NCI-H446 (cell line): ENCODE results near the gene NUP50.

ENCODE experiments used
- DNase-seq, 2 experiments: peaks; one replicate each; lab custom pipeline; 2025; lab: John Stamatoyannopoulos, UW

Gene NUP50

DNA sequence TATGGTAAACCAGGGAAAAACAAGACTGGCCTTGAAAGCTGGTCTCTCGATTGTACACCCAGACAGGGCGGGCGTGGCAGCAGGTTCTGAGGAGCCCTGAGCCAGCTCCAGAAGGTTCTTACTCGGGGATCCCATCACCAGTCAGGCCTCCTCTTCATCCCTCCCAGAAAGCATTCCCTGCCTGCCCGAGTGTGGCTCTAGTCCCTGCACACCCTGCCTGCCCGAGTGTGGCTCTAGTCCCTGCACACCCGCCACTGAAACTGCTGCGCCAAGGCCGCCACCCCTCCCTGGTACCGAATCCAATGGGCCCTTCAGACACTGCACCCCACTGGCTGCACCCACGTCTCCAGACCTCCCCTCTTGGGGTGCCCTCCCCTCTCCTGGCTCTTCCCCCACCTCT, 46.9 kb downstream of the NUP50 start:
- DNase-seq: no peak

DNA sequence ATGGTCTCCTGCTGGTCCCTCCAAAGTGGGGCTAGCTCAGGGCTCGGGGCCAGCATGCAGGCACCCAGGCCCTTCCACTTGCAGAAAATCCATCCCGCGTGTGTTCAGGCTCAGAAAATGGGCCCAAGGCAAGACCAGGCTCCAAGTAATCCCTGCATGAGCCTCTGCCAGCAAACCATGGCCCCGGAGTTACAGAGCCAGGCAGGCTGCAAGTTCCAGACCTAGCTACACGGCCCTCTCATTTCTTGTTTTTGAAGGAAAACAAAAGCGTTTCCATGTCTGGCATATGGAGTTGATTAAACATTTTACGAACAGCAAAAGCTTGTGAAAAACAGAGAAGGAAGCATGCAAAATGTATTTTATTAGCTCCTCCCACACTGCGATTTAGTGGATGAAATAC, 47.3 kb downstream of the NUP50 start:
- DNase-seq: no peak

DNA sequence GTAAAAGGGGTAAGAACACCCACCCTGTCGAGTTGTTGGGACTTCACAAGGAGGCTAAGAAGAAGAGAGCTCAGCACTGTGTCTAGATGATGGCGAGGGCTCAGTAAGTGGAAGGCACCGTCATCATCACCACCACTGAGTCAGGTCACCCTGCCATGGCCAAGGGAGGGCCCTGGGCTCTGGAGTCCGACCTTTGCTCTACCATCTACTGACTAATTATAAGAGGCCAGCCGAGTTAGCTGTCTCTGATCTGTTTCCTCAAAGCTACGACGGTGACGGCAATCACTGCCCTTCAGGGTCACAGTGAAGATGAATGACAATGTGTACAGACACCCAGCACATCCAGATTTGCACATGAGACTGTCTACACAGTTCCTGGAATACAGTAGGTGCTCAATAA, 47.7 kb downstream of the NUP50 start:
- DNase-seq: no peak

DNA sequence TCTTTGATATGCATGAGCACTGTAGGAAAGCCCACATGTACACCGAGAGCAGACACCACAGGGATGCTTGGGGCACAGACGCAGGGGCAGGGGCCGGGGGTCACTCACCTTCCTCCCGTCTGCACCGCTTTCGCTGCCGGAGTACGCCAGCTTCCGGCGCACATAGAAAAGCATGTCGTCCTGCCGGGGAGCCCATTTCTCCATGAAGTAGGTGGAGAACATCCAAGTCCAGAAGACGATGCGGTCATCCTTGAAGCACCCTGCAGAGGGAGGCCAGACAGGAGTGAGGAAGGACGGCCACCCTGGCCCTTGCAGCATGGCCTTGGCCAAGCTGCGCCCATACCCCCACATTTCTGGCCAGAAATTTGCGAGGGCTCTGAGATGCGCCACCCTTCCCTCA, 48.1 kb downstream of the NUP50 start:
- DNase-seq: no peak

DNA sequence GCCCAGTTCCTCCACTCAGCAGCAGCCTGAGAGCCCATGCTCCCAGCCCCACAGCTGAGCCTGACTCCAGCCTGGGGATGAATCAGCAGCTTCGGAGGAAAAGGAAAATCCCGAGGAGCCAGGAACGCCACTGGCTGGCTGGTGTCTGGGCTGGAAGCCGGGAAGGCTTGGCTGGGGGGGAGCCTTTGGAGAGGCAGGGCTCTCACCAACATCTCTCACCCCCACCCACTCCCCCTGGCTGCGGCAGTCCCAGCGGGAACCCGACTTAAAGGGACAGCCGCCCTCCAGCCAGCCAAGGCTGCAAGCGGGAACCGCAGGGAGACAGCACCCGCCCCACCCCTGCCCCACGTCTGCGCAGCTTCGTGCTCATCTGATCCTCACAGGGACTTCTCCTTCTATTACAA, 48.6 kb downstream of the NUP50 start:
- peak; percentile 50 to 81 for DNase-seq

DNA sequence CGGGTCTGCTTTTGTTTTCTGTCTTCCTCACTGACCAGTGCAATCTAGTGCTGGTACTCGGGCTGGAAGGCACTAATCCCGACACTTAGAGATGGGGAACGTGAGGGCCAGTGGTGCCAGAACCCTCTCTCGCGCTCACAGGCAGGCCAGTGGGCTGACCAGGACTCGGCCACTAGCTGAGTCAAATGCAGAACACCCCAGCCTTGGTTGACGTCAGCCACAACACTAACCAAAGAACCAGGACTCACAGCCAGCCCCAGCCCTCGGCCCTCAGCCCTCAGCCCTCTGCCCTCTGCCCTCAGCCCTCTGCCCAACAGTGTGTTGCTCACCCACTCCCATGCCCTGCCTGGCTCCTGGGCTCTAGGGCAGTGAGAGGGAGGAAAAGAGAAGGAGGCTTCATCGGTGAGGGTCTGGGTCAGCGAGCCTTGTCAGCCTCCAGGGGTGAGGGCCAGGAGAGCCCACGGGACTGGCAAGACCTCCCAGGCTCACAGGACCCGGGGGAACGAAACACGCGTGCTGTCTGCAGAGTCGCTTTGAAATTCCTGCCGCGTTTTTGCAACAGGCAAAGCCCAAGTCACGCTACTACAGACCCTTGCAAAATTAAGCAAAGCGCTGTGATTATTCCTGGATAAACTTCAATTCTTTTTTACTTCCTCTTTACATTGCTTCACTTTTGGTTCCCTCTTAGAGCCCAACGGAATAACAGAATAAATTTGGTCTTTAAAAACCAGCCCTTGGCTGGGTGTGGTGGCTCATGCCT, 49.4 kb downstream of the NUP50 start:
- no peak for DNase-seq

DNA sequence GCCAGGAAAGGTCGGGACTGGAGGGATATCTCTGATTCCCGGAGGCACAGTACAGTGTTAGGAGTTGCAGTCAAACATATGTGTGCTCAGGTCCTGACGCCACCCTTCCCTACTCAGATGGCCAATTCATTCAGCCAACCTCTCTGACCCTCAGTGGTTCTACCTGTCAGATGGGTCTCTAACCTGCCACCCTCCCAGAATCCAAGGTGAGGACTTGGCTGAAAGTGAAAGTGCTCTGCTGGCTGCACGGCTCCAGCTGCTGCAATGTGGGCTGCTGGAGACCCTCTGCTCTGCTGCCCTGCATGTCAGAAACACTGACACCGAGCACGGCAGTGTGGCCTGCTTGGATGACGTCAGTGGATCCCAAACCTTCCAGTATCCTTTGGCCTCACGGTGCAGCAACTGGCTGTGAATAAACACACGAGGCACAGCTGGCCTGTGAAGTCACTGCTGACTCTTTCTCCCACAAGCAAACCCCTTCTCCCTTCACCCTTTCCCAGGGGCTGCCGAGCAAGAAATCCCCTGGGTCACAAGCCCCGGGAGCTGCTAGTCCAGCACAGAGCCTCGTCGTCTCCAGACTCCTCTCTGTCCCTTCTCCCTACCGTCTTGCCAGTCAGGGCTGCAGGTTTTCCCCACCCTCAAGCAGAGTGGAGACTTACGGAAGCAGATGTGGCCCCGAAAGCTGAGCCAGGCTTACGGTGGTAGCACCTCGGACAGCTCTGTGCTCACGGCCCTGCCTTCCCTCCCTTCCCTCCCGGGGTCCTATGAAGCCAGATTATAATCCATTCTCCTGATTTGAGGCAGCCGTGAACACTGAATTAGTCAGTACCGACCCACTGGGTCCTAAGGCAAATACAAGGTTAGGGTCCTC, 52.6 kb downstream of the NUP50 start:
- no peak for DNase-seq

DNA sequence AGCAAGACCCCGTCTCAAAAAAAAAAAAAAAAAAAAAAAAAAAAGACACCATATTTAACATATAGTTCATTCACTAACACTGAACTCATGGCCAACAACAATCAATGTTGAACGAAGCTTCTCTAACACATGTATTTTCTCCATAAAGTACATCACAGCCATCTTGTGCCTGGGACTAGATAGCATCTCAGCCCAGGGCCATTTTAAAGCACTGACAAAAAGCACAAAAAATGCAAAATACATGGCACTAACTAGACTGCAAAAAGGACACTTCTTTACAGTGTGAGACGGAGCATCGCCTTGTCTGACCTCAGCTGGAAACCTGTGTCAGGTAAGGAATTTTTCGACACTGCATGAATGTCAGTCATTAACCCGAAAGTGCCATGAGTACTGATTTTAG, 53.6 kb downstream of the NUP50 start:
- DNase-seq: no peak

DNA sequence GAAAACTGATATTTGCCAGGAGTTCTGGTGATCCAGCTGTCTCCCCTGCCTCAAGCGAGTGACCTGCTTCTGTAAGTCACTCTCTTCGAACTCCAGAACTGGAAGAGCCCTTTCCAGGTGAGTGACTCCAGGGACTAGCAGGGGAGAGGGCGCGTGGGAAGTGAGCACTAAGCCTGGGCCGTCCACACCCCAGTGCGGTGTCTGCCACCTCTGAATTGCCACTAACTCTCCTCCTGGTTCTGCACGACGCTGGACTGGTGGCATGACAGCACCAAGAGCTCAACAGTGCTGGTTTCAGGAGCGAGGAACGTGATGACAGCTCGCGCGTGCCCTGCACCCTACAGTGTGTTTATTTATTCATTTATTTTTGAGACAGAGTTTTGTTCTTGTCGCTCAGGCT, 54.1 kb downstream of the NUP50 start:
- no peak for DNase-seq

DNA sequence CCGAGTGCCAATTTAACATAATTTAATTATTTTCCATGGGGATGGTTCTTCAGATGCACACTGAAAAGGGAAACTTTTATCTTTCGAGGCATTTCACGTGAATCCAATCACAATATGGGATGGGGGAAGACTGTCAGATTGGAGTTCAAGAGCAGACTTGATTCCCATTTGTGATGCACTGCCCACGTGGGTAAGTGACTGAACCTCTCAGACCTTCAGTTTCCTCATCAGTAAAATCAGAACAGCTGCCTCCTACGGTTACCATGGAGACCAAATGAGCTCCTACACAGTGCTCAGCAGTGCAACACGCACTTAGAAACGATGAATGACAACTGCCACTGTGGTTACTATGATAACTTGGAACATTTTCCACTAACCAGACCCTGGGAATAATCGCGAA, 55.3 kb downstream of the NUP50 start:
- DNase-seq: peak in 1 of 2 experiments; percentile 43

DNA sequence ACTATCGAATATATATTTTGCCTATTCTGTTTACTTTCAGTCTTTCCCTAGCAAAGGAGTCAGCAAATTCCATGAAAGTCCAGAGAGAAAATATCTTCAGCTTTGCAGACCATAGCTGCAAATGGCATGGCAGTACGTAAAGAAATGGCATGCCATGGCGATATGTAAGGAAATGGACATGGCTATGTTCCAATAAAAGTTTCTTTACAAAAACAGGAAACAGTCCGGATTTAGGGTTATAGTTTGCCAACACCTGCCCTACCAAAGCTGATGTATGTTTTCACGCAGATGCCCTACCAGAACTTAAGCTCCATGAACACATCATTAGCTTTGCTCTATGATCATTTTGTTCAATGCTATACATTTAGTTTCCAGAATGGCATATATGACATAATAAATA, 57.5 kb downstream of the NUP50 start:
- no peak for DNase-seq

DNA sequence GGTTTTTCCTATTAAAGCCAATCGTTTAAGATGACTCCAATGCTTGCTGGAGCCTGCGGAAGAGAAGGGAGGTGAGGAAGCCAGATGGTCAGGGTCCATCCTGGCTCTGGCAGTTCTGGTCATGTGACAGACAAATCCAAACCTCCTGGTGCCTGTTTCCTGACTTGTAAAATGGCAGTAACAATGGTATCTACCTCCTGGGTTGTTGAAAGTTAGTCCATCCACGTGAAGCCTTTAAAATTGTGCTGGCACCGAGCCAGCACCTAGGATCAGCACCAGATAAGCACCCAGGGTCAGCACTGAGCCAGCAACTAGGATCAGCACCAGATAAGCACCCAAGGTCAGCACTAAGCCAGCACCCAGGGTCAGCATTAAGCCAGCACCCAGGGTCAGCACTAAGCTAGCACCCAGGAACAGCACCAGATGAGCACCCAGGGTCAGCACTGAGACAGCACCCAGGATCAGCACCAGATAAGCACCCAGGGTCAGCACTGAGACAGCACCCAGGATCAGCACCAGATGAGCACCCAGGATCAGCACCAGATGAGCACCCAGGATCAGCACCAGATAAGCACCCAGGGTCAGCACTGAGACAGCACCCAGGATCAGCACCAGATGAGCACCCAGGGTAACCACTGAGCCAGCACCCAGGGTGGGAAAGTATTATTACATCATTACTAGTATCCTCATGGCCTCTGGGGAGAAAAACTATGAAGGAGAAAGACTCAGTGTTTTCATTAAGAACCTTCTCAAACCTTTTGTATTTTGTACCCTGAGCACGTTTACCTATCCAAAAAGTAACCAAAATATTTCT, 59.8 kb downstream of the NUP50 start:
- DNase-seq: no peak

DNA sequence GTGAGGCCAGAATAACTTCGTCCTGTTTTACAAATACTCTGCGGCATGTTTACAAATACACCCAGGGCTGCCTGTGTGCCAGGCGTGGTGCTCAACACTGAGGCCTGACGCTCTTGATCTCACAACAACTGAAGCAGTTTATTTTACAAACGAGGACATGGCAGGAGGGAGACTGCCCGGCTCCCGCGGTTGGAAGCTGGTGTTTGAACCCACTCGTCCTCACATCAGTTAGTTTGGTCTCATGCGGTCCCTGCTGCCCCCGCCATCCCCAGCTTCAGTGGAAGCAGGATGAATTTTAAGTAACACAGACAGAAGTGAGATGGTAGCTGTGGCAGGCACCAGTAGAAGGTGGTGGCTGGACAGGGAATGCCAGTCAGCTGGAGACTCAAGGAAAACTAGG, 60.6 kb downstream of the NUP50 start:
- DNase-seq: no peak

DNA sequence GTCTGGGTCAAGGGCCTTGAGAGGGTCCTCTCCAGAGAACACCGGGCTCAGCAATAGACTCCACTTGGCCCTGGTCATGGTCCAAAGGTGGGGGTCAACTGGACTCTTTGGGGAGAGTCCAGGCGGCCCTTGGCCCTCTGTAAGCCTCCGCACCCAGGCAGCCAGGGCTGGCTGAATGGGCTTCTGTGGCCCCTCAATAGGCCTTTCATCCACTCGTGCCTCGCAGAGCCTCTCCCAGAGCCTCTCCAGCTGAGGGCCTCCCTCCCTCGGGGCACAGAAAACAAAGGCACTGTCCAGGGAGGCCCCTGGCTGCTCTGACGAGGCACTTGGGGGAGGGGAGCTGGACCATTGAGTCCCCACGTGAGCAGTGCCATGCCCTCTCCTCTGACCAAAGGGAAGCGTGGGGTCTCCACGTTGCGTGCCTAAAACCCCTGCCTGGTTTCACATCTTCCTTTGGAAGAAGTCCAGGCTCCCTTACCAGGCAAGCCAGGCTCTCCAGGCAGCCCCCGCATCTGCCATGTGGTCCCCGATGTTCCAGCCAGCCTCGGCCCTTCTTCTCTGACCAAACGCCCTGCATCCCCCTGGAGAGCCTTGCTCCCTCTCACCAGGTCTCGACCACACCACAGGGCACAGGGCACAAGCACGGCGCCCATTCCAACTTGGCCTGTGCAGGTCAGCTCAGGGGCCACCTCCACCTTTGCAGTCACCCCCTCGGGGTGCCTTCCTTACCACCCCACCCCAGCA, 61.4 kb downstream of the NUP50 start:
- no peak for DNase-seq

DNA sequence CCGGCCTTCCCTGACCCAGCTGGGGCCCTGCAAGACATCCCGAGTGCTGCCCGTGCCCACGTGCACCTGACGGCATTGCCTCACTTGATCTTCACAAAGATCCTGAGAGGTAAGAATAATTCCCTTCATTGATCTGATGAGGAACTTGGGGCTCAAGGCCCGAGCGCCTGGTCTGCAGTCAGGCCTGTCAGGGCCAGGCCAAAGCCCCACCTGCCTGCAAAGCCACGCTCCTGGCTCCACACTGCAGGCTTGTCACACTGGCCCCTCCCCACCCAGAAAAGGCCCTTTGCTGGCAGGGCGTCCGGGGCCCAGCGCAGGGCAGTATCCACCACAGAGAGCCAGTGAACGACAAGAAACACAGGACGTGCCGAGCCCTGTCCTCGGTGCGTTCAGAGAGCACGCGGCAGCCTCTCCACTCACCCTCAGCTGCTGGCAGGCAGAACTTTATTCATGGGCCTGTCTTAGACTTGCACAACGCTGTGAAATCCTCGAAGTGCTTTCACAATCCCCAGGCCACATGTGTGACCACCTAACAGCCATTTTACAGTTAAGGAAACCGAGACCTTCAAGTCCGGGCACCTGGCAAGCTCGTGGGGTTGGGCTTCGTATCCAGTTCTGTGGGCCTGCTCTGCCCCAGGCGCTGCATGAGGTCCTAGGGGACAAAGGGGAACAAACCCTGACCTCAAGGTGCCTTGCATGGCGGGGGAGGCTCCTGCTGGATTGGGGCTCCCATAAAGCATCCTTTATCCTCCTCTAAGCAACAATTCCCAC, 62.2 kb downstream of the NUP50 start:
- DNase-seq: no peak

DNA sequence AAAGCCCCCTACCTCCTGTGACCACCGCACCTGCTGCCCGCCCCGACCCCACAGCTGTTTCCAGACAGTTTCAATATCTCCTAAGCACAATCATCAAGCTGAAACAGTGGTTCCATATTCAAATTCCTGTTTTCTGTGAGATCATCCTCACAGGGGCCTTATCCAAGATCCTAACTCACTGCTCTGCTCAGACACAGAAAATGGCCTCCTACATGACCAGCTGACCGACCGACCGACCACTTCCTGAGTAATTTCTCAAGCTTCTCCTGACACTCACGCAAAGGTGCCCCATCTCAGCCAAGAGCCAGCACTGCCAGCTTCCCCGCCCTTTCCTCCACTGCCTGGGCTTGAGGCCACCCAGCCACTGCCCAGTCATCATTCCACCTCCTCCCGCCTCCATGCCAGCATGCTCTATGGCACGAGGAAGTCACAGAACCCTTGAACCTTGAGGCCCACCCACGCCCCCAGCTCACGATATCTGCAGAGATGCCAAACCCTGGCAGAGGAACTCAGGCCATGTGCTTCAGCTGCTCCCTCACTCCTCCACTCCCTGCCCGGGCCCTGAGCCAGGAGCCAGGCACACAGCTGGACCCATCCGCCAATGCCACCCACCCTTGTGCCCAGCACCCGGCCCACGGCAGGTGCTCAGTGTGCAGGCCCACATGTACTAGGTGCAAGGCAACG, 62.9 kb downstream of the NUP50 start:
- no peak for DNase-seq

DNA sequence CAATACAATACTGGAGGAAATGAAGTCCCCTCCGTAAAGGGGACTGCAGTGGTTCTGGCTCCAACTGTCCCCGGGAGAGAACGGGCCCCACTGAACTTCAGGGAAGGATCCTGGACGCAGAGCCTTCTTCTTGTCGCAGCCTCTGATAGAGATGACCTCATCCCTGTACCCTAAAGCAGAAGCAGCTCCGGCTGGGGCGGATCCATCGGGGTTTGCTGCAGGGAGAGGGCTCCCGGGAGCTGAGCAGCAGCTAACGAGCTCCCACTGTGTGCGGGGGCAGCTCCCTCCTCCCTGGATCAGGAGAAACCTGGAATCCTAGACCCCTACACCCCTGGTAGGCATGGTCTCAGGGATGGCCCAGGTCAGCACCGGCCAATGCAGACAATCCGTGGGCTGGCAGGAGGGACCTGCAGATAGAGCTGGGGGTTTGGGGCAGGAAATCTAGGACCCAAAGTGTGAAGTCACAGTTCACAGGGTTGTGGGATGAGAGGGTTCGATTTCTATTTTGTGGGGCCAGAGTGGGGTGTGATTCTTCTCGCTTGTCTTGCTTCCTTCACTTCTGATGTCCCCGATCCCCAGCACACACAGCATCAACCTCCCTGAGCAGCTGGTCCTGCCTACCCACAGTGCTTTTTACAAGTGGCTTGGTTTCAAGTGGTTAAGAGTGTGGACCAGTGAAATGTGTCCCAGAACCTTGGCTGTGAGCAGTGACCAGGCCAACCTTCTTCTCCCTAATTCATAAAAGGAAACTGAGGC, 64.1 kb downstream of the NUP50 start:
- no peak for DNase-seq

DNA sequence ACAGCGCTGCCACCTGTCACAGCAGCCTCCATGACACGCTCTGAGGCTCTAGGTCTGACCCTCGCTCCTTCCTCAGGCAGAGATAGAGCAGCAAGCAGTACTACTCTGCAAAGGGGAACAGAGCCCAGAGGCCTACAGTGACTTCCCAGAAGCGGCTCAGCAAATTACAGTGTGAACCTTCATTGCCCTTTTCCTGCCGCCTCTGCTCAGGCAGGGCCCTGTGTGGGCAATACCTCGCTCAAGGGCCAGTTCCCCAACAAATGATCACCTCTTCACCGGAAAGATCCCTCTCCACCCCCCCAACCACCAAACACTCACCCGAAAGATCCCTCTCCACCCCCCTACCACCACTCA, 64.7 kb downstream of the NUP50 start:
- no peak for DNase-seq

DNA sequence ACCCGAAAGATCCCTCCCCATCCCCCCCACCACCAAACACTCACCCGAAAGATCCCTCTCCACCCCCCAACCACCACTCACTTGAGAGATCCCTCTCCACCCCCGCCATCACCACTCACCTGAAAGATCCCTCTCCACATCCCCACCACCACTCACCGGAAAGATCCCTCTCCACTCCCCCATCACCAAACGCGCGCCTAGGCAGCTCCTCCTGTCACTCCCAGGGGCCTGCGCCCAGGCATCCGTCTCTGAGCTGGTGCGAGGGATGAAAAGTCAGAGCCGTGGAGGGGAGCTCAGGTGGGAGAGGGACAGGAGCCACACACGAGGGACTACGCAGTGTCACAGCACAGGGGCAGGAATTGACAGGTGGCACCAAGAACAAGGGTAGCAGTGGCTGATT, 65.5 kb downstream of the NUP50 start:
- DNase-seq: no peak
